ENCODE measurements around the gene SLC35F3.
"Not testable (repeated sequence)": the region's sequence is repeated elsewhere in the genome, so short reads cannot be mapped to it uniquely, and the experiment has no call there.

The SLC35F3 gene

GRCh38 chr1:234169161-234169849 lies 264.8 kb downstream of the SLC35F3 start:
- no peaks in the 10 kb centered on the region for H3K9me3 ChIP-seq (ENCODE audit: control insufficient read depth in 1 of 2, low read length in 2 of 2)
- H3K4me3 ChIP-seq (ENCODE audit: low read depth in 1 of 2, low read length in 2 of 2): no peak overlapping the region
- no peaks in the 10 kb centered on the region for H3K27me3 ChIP-seq (ENCODE audit: low read depth, low read length)
- H3K27ac ChIP-seq (ENCODE audit: low read length): no peak overlapping the region
- H3K36me3 ChIP-seq (ENCODE audit: control insufficient read depth in 1 of 2, insufficient read depth in 2 of 2, low read length in 2 of 2): no peaks in the 10 kb centered on the region
- no peaks in the 10 kb centered on the region for H3K4me1 ChIP-seq (ENCODE audit: control insufficient read depth in 1 of 2, insufficient read depth in 2 of 2, low read length in 2 of 2)

- H3K27me3 ChIP-seq (ENCODE audit: low read depth, low read length): no peaks in the 10 kb centered on the region
- no peaks in the 10 kb centered on the region for H3K9me3 ChIP-seq (ENCODE audit: control insufficient read depth in 1 of 2, low read length in 2 of 2)
- no peaks in the 10 kb centered on the region for H3K4me1 ChIP-seq (ENCODE audit: control insufficient read depth in 1 of 2, insufficient read depth in 2 of 2, low read length in 2 of 2)
- H3K27ac ChIP-seq (ENCODE audit: low read length): no peak overlapping the region
- H3K36me3 ChIP-seq (ENCODE audit: control insufficient read depth in 1 of 2, insufficient read depth in 2 of 2, low read length in 2 of 2): no peaks in the 10 kb centered on the region
- H3K4me3 ChIP-seq (ENCODE audit: low read depth in 1 of 2, low read length in 2 of 2): no peak overlapping the region
These were observed 265.6 kb downstream of the SLC35F3 start for GRCh38 chr1:234170067-234170466.

- Histone ChIP-seq H3K36me3 (ENCODE audit: control insufficient read depth in 1 of 2, insufficient read depth in 2 of 2, low read length in 2 of 2) (no peaks in the 10 kb centered on the region), H3K4me1 (ENCODE audit: control insufficient read depth in 1 of 2, insufficient read depth in 2 of 2, low read length in 2 of 2) (no peaks in the 10 kb centered on the region), H3K4me3 (ENCODE audit: low read depth in 1 of 2, low read length in 2 of 2) (no peak overlapping the region), H3K27ac (ENCODE audit: low read length) (no peak overlapping the region), H3K27me3 (ENCODE audit: low read depth, low read length) (no peaks in the 10 kb centered on the region), H3K9me3 (ENCODE audit: control insufficient read depth in 1 of 2, low read length in 2 of 2) (no peaks in the 10 kb centered on the region)
These were observed 266.1 kb downstream of the SLC35F3 start for GRCh38 chr1:234170622-234171021.

- H3K9me3 ChIP-seq (ENCODE audit: control insufficient read depth in 1 of 2, low read length in 2 of 2): no peaks in the 10 kb centered on the region
- H3K4me3 ChIP-seq (ENCODE audit: low read depth in 1 of 2, low read length in 2 of 2): no peak overlapping the region
- H3K36me3 ChIP-seq (ENCODE audit: control insufficient read depth in 1 of 2, insufficient read depth in 2 of 2, low read length in 2 of 2): no peaks in the 10 kb centered on the region
- H3K27ac ChIP-seq (ENCODE audit: low read length): no peak overlapping the region
- H3K27me3 ChIP-seq (ENCODE audit: low read depth, low read length): no peaks in the 10 kb centered on the region
- H3K4me1 ChIP-seq (ENCODE audit: control insufficient read depth in 1 of 2, insufficient read depth in 2 of 2, low read length in 2 of 2): no peaks in the 10 kb centered on the region
These were observed 269.5 kb downstream of the SLC35F3 start for GRCh38 chr1:234173968-234174367.

GRCh38 chr1:234175363-234175762 lies 270.9 kb downstream of the SLC35F3 start:
- no peaks in the 10 kb centered on the region for H3K9me3 ChIP-seq (ENCODE audit: control insufficient read depth in 1 of 2, low read length in 2 of 2)
- H3K36me3 ChIP-seq (ENCODE audit: control insufficient read depth in 1 of 2, insufficient read depth in 2 of 2, low read length in 2 of 2): no peaks in the 10 kb centered on the region
- no peaks in the 10 kb centered on the region for H3K27me3 ChIP-seq (ENCODE audit: low read depth, low read length)
- H3K27ac ChIP-seq (ENCODE audit: low read length): no peak overlapping the region
- no peak overlapping the region for H3K4me3 ChIP-seq (ENCODE audit: low read depth in 1 of 2, low read length in 2 of 2)
- no peaks in the 10 kb centered on the region for H3K4me1 ChIP-seq (ENCODE audit: control insufficient read depth in 1 of 2, insufficient read depth in 2 of 2, low read length in 2 of 2)

- Histone ChIP-seq H3K27ac (ENCODE audit: low read length) (no peak overlapping the region), H3K27me3 (ENCODE audit: low read depth, low read length) (no peaks in the 10 kb centered on the region), H3K4me1 (ENCODE audit: control insufficient read depth in 1 of 2, insufficient read depth in 2 of 2, low read length in 2 of 2) (no peaks in the 10 kb centered on the region), H3K36me3 (ENCODE audit: control insufficient read depth in 1 of 2, insufficient read depth in 2 of 2, low read length in 2 of 2) (no peaks in the 10 kb centered on the region), H3K4me3 (ENCODE audit: low read depth in 1 of 2, low read length in 2 of 2) (no peak overlapping the region), H3K9me3 (ENCODE audit: control insufficient read depth in 1 of 2, low read length in 2 of 2) (no peaks in the 10 kb centered on the region)
These were observed 271.5 kb downstream of the SLC35F3 start for GRCh38 chr1:234176000-234176399.

GRCh38 chr1:234176847-234177246 lies 272.4 kb downstream of the SLC35F3 start:
- H3K36me3 ChIP-seq (ENCODE audit: control insufficient read depth in 1 of 2, insufficient read depth in 2 of 2, low read length in 2 of 2); H3K9me3 ChIP-seq (ENCODE audit: control insufficient read depth in 1 of 2, low read length in 2 of 2); H3K4me3 ChIP-seq (ENCODE audit: low read depth in 1 of 2, low read length in 2 of 2); H3K27me3 ChIP-seq (ENCODE audit: low read depth, low read length); H3K4me1 ChIP-seq (ENCODE audit: control insufficient read depth in 1 of 2, insufficient read depth in 2 of 2, low read length in 2 of 2); H3K27ac ChIP-seq (ENCODE audit: low read length): not testable (repeated sequence)

GRCh38 chr1:234185438-234185837 lies 281.0 kb downstream of the SLC35F3 start:
- Histone ChIP-seq H3K4me3 (ENCODE audit: low read depth in 1 of 2, low read length in 2 of 2) (no peak overlapping the region), H3K27ac (ENCODE audit: low read length) (no peak overlapping the region), H3K9me3 (ENCODE audit: control insufficient read depth in 1 of 2, low read length in 2 of 2) (peaks cover 0 to 2% of the 10 kb centered on the region in 2 donors), H3K36me3 (ENCODE audit: control insufficient read depth in 1 of 2, insufficient read depth in 2 of 2, low read length in 2 of 2) (no peaks in the 10 kb centered on the region), H3K4me1 (ENCODE audit: control insufficient read depth in 1 of 2, insufficient read depth in 2 of 2, low read length in 2 of 2) (no peaks in the 10 kb centered on the region), H3K27me3 (ENCODE audit: low read depth, low read length) (no peaks in the 10 kb centered on the region)

- Histone ChIP-seq H3K27me3 (ENCODE audit: low read depth, low read length) (no peaks in the 10 kb centered on the region), H3K4me1 (ENCODE audit: control insufficient read depth in 1 of 2, insufficient read depth in 2 of 2, low read length in 2 of 2) (no peaks in the 10 kb centered on the region), H3K4me3 (ENCODE audit: low read depth in 1 of 2, low read length in 2 of 2) (no peak overlapping the region), H3K36me3 (ENCODE audit: control insufficient read depth in 1 of 2, insufficient read depth in 2 of 2, low read length in 2 of 2) (no peaks in the 10 kb centered on the region), H3K27ac (ENCODE audit: low read length) (no peak overlapping the region), H3K9me3 (ENCODE audit: control insufficient read depth in 1 of 2, low read length in 2 of 2) (peaks cover 0 to 7% of the 10 kb centered on the region in 2 donors)
These were observed 281.7 kb downstream of the SLC35F3 start for GRCh38 chr1:234186037-234186688.

- Histone ChIP-seq H3K4me3 (ENCODE audit: low read depth in 1 of 2, low read length in 2 of 2) (no peak overlapping the region), H3K4me1 (ENCODE audit: control insufficient read depth in 1 of 2, insufficient read depth in 2 of 2, low read length in 2 of 2) (no peaks in the 10 kb centered on the region), H3K27ac (ENCODE audit: low read length) (no peak overlapping the region), H3K27me3 (ENCODE audit: low read depth, low read length) (no peaks in the 10 kb centered on the region), H3K9me3 (ENCODE audit: control insufficient read depth in 1 of 2, low read length in 2 of 2) (peaks cover 0 to 12% of the 10 kb centered on the region in 2 donors), H3K36me3 (ENCODE audit: control insufficient read depth in 1 of 2, insufficient read depth in 2 of 2, low read length in 2 of 2) (no peaks in the 10 kb centered on the region)
These were observed 283.9 kb downstream of the SLC35F3 start for GRCh38 chr1:234188454-234188792.

- H3K9me3 ChIP-seq (ENCODE audit: control insufficient read depth in 1 of 2, low read length in 2 of 2): no peaks in the 10 kb centered on the region
- no peaks in the 10 kb centered on the region for H3K4me1 ChIP-seq (ENCODE audit: control insufficient read depth in 1 of 2, insufficient read depth in 2 of 2, low read length in 2 of 2)
- H3K36me3 ChIP-seq (ENCODE audit: control insufficient read depth in 1 of 2, insufficient read depth in 2 of 2, low read length in 2 of 2): no peaks in the 10 kb centered on the region
- H3K27ac ChIP-seq (ENCODE audit: low read length): no peak overlapping the region
- no peaks in the 10 kb centered on the region for H3K27me3 ChIP-seq (ENCODE audit: low read depth, low read length)
- no peak overlapping the region for H3K4me3 ChIP-seq (ENCODE audit: low read depth in 1 of 2, low read length in 2 of 2)
These were observed 293.4 kb downstream of the SLC35F3 start for GRCh38 chr1:234197839-234198238.
